ENCODE results near the gene CD22.

DNA sequence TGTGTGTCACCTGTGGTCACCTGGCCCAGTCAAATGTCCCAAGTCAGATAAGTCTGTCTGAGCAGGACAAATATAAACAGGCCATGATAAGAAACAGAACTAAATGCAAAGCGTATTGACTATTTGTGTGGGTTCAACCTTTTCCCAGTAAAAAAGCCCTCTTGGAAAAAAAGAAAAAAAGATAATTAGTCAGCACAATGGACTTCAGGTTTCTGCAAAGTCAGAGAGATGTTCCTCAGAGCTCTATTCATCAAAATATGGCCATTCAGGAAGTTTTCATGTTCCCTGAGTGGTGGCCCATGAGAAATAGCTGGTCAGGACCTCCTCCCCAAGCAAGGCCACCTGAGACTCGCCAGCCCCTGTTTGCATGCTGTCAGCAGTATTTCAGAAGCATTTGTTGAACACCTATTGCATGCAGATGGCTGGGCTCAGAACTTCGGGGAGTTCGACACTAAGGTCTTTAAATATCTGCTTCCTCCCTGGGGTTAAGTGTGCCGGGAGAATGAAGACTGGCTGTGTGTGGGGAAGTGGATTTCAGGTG, 32.0 kb downstream of the CD22 start:
- TF ChIP-seq EP300 (IDR thresholded peaks at IDR 0.05) (no peak), POLR2AphosphoS5 (IDR thresholded peaks at IDR 0.05) (no peak)
- TF ChIP-seq, protein P1, sequence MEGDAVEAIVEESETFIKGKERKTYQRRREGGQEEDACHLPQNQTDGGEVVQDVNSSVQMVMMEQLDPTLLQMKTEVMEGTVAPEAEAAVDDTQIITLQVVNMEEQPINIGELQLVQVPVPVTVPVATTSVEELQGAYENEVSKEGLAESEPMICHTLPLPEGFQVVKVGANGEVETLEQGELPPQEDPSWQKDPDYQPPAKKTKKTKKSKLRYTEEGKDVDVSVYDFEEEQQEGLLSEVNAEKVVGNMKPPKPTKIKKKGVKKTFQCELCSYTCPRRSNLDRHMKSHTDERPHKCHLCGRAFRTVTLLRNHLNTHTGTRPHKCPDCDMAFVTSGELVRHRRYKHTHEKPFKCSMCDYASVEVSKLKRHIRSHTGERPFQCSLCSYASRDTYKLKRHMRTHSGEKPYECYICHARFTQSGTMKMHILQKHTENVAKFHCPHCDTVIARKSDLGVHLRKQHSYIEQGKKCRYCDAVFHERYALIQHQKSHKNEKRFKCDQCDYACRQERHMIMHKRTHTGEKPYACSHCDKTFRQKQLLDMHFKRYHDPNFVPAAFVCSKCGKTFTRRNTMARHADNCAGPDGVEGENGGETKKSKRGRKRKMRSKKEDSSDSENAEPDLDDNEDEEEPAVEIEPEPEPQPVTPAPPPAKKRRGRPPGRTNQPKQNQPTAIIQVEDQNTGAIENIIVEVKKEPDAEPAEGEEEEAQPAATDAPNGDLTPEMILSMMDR (IDR thresholded peaks at IDR 0.05) = no peak

Measured in suprapubic skin (tissue), 4 donors.